GM23338 (cell line): Measurements from ENCODE around the gene SLC1A4. TPM values are rescaled to one million over a fixed set of nuclear protein-coding genes. Genes with fewer than 3 reads are reported as not detected.

Experiments
- ATAC-seq: fragments of 200-7000 bp; cut with Tn5 transposase; 3 replicates; pipeline ENCODE4 v1.9.1; 2020
- DNase-seq: peaks from one replicate; pipeline ENCODE4 v3.0.0-alpha.2; 2015; ENCODE audit warnings: low spot score
- H2AFZ ChIP-seq: fragments of 200-600 bp; sonication (generic); 2 replicates; pipeline ENCODE4 v1.8.0; 2016; ENCODE audit warnings: antibody characterized with exemption, mild to moderate bottlenecking, moderate library complexity
- H3F3A ChIP-seq: fragments of 200-600 bp; sonication (generic); replicated peaks from 2 replicates; pipeline ENCODE4 v1.8.0; 2017; ENCODE audit warnings: antibody characterized with exemption, mixed run types, low read depth
- H3K27ac ChIP-seq: fragments of 200-600 bp; sonication (generic); 2 replicates; pipeline ENCODE4 v1.6.1; 2016; ENCODE audit warnings: low read depth
- H3K27me3 ChIP-seq: fragments of 200-600 bp; sonication (generic); 2 replicates; pipeline ENCODE4 v1.8.0; 2016; ENCODE audit warnings: mild to moderate bottlenecking, mixed run types, moderate library complexity; ENCODE audit not compliant: insufficient read depth
- H3K36me3 ChIP-seq: fragments of 200-600 bp; sonication (generic); 2 replicates; pipeline ENCODE4 v1.8.0; 2016; ENCODE audit warnings: mild to moderate bottlenecking; ENCODE audit not compliant: insufficient read depth
- H3K4me1 ChIP-seq: fragments of 200-600 bp; sonication (generic); 2 replicates; pipeline ENCODE4 v1.8.0; 2016; ENCODE audit warnings: mild to moderate bottlenecking, moderate library complexity; ENCODE audit not compliant: insufficient read depth
- H3K4me2 ChIP-seq: fragments of 200-600 bp; sonication (generic); 2 replicates; pipeline ENCODE4 v1.7.1; 2017; ENCODE audit warnings: mixed run types
- H3K4me3 ChIP-seq: fragments of 200-600 bp; sonication (generic); 2 replicates; pipeline ENCODE4 v1.6.1; 2016; ENCODE audit warnings: mixed run types
- H3K79me2 ChIP-seq: fragments of 200-600 bp; sonication (generic); replicated peaks from 2 replicates; pipeline ENCODE4 v1.8.0; 2017; ENCODE audit warnings: mild to moderate bottlenecking; ENCODE audit not compliant: insufficient read depth
- H3K9me2 ChIP-seq: fragments of 200-600 bp; sonication (generic); 2 replicates; pipeline ENCODE4 v1.8.0; 2017; ENCODE audit not compliant: insufficient read depth
- H4K20me1 ChIP-seq: fragments of 200-600 bp; sonication (generic); replicated peaks from 2 replicates; pipeline ENCODE4 v1.8.0; 2017; ENCODE audit warnings: mild to moderate bottlenecking; ENCODE audit not compliant: insufficient read depth
- H3K27ac Mint-ChIP-seq: 2 replicates; pipeline ENCODE4 v1.8.0; 2020; ENCODE audit warnings: inconsistent platforms, mild to moderate bottlenecking, moderate library complexity, mixed read lengths
- H3K27me3 Mint-ChIP-seq: 3 replicates; pipeline ENCODE4 v1.8.0; 2022; ENCODE audit warnings: low read depth, mild to moderate bottlenecking, moderate library complexity, mixed read lengths, inconsistent platforms; ENCODE audit not compliant: insufficient read depth, poor library complexity
- H3K36me3 Mint-ChIP-seq: 3 replicates; pipeline ENCODE4 v1.8.0; 2021; ENCODE audit warnings: low read depth, mild to moderate bottlenecking, inconsistent platforms, moderate library complexity, mixed read lengths
- H3K4me1 Mint-ChIP-seq: 3 replicates; pipeline ENCODE4 v1.8.0; 2020; ENCODE audit warnings: mild to moderate bottlenecking, inconsistent platforms, mixed read lengths
- H3K4me3 Mint-ChIP-seq: 3 replicates; pipeline ENCODE4 v1.8.0; 2021; ENCODE audit warnings: moderate library complexity, mild to moderate bottlenecking, inconsistent platforms, mixed read lengths
- H3K9me3 Mint-ChIP-seq: 3 replicates; pipeline ENCODE4 v1.8.0; 2020; ENCODE audit warnings: moderate library complexity, mild to moderate bottlenecking, inconsistent platforms, mixed read lengths
- CREB1 ChIP-seq: fragments of 250-450 bp; sonication (Bioruptor Pico); IDR thresholded peaks from 2 replicates; pipeline ENCODE4 v1.5.0; 2020; ENCODE audit warnings: low read depth, mild to moderate bottlenecking, moderate library complexity
- EZH2 ChIP-seq: fragments of 200-600 bp; sonication (generic); IDR thresholded peaks from one replicate; pipeline ENCODE4 v1.8.0; 2017; ENCODE audit warnings: antibody characterized with exemption, mild to moderate bottlenecking, low read depth; ENCODE audit not compliant: unreplicated experiment
- EZH2phosphoT487 ChIP-seq: fragments of 200-600 bp; sonication (generic); IDR thresholded peaks from one replicate; pipeline ENCODE4 v1.8.1; 2018; ENCODE audit warnings: antibody characterized with exemption; ENCODE audit not compliant: unreplicated experiment
- JUNB ChIP-seq: IDR thresholded peaks from one replicate; pipeline ENCODE4 v1.6.1; 2016; ENCODE audit warnings: antibody characterized with exemption; ENCODE audit not compliant: unreplicated experiment
- NANOG ChIP-seq: IDR thresholded peaks from 2 replicates; pipeline ENCODE4 v1.6.1; 2016; ENCODE audit warnings: antibody characterized with exemption, borderline replicate concordance
- POLR2AphosphoS5 ChIP-seq: IDR thresholded peaks from 2 replicates; pipeline ENCODE4 v1.6.1; 2016; ENCODE audit warnings: antibody characterized with exemption, low read depth
- STAT1 ChIP-seq: IDR thresholded peaks from one replicate; pipeline ENCODE4 v1.6.1; 2016; ENCODE audit warnings: antibody characterized with exemption; ENCODE audit not compliant: unreplicated experiment
- ZNF114 ChIP-seq: fragments of 250-450 bp; sonication (Bioruptor Pico); IDR thresholded peaks from 2 replicates; pipeline ENCODE4 v1.5.0; 2020; ENCODE audit warnings: mild to moderate bottlenecking, moderate library complexity
- ZNF331 ChIP-seq: fragments of 250-450 bp; sonication (Bioruptor Pico); IDR thresholded peaks from 2 replicates; pipeline ENCODE4 v1.5.0; 2020; ENCODE audit warnings: low read depth, mild to moderate bottlenecking, moderate library complexity
- polyA plus RNA-seq: library from polyadenylated mRNA; unstranded; fragments of >200 nt; fragmentation: Nextera tagmentation; extraction: Ambion mirVana; gene quantifications from 2 replicates; pipeline ENCODE4 v1.2.1, GENCODE V29; 2016
- total RNA-seq: library from RNA; depleted of rRNA; stranded (reverse); fragments of >200 nt; shearing (Covaris generic); gene quantifications from 2 replicates; pipeline ENCODE4 v1.2.3, GENCODE V29; 2014
- TF ChIP-seq, protein P1 (sequence below): fragments of 250-450 bp; sonication (Bioruptor Pico); IDR thresholded peaks from 2 replicates; pipeline ENCODE4 v1.5.0; 2020; ENCODE audit warnings: mild to moderate bottlenecking, moderate library complexity
- TF ChIP-seq, protein P2 (sequence below), 2 experiments: fragments of 200-600 bp in 1 of 2; sonication (generic) in 1 of 2; conservative IDR thresholded peaks; 2 replicates each; pipeline versions ENCODE4 v1.5.1 to v1.6.1; 2016 to 2017; ENCODE audit warnings: antibody characterized with exemption in 2 of 2, low read depth in 2 of 2, mild to moderate bottlenecking in 2 of 2, moderate library complexity in 1 of 2
- TF ChIP-seq, protein P3 (sequence below): IDR thresholded peaks from 2 replicates; pipeline ENCODE4 v1.6.1; 2016; ENCODE audit warnings: antibody characterized with exemption
- TF ChIP-seq, protein P4 (sequence below): IDR thresholded peaks from one replicate; pipeline ENCODE4 v1.6.1; 2018; ENCODE audit warnings: antibody characterized with exemption; ENCODE audit not compliant: unreplicated experiment

SLC1A4 gene
- total and polyA plus RNA-seq, 2 experiments from 2014 or later: 1.3 to 2.7 TPM

DNA sequence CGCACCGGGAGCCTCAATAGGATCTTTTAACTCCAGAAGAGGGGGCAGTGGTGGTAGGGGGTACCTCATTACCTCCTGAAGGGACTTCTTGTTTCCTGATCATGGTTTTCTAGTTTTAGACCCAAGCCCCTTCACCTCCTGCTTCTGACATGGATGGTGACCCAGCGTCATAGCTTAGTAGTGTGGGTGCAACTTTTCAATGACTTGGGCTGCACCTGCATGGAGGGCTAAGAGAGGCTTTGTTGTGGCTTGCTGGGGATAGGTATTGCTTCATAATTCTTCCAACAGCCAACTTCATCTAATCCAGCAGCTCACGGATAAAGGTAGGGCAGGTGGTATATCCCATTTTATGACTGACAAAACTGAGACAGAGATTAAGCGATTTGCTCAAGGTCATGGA lies 3.0 kb downstream of the SLC1A4 start:
- Histone ChIP-seq H3K36me3 (no peaks in the 10 kb centered on the region), H2AFZ (no peak overlapping the region), H4K20me1 (peaks cover 8% of the 10 kb centered on the region; the same call in 1 of the 2 replicates), H3K4me2 (no peak overlapping the region), H3K4me1 (peaks cover 7% of the 10 kb centered on the region; the same call in 1 of the 2 replicates), H3K9me2 (no peaks in the 10 kb centered on the region), H3K79me2 (no peaks in the 10 kb centered on the region), H3K27ac (no peak overlapping the region), H3F3A (0 out of 2 replicates have a peak, but pooled peaks cover under 1% of the 10 kb centered on the region), H3K4me3 (no peak overlapping the region), H3K27me3 (peaks cover 49% of the 10 kb centered on the region)
- Mint-ChIP-seq H3K27me3 (peaks cover 45% of the 10 kb centered on the region), H3K4me1 (peaks cover 11% of the 10 kb centered on the region), H3K9me3 (peaks cover 2% of the 10 kb centered on the region; the same call in 1 of the 3 replicates), H3K4me3 (no peak overlapping the region), H3K36me3 (peaks cover 7% of the 10 kb centered on the region; the same call in 1 of the 3 replicates), H3K27ac (no peak overlapping the region)
- ATAC-seq (no peak), DNase-seq (no peak)
- no peak for TF ChIP-seq ZNF114 (CRISPR knock-in tag)
- TF ChIP-seq EZH2: no peak
- TF ChIP-seq STAT1: no peak
- TF ChIP-seq, protein P1, sequence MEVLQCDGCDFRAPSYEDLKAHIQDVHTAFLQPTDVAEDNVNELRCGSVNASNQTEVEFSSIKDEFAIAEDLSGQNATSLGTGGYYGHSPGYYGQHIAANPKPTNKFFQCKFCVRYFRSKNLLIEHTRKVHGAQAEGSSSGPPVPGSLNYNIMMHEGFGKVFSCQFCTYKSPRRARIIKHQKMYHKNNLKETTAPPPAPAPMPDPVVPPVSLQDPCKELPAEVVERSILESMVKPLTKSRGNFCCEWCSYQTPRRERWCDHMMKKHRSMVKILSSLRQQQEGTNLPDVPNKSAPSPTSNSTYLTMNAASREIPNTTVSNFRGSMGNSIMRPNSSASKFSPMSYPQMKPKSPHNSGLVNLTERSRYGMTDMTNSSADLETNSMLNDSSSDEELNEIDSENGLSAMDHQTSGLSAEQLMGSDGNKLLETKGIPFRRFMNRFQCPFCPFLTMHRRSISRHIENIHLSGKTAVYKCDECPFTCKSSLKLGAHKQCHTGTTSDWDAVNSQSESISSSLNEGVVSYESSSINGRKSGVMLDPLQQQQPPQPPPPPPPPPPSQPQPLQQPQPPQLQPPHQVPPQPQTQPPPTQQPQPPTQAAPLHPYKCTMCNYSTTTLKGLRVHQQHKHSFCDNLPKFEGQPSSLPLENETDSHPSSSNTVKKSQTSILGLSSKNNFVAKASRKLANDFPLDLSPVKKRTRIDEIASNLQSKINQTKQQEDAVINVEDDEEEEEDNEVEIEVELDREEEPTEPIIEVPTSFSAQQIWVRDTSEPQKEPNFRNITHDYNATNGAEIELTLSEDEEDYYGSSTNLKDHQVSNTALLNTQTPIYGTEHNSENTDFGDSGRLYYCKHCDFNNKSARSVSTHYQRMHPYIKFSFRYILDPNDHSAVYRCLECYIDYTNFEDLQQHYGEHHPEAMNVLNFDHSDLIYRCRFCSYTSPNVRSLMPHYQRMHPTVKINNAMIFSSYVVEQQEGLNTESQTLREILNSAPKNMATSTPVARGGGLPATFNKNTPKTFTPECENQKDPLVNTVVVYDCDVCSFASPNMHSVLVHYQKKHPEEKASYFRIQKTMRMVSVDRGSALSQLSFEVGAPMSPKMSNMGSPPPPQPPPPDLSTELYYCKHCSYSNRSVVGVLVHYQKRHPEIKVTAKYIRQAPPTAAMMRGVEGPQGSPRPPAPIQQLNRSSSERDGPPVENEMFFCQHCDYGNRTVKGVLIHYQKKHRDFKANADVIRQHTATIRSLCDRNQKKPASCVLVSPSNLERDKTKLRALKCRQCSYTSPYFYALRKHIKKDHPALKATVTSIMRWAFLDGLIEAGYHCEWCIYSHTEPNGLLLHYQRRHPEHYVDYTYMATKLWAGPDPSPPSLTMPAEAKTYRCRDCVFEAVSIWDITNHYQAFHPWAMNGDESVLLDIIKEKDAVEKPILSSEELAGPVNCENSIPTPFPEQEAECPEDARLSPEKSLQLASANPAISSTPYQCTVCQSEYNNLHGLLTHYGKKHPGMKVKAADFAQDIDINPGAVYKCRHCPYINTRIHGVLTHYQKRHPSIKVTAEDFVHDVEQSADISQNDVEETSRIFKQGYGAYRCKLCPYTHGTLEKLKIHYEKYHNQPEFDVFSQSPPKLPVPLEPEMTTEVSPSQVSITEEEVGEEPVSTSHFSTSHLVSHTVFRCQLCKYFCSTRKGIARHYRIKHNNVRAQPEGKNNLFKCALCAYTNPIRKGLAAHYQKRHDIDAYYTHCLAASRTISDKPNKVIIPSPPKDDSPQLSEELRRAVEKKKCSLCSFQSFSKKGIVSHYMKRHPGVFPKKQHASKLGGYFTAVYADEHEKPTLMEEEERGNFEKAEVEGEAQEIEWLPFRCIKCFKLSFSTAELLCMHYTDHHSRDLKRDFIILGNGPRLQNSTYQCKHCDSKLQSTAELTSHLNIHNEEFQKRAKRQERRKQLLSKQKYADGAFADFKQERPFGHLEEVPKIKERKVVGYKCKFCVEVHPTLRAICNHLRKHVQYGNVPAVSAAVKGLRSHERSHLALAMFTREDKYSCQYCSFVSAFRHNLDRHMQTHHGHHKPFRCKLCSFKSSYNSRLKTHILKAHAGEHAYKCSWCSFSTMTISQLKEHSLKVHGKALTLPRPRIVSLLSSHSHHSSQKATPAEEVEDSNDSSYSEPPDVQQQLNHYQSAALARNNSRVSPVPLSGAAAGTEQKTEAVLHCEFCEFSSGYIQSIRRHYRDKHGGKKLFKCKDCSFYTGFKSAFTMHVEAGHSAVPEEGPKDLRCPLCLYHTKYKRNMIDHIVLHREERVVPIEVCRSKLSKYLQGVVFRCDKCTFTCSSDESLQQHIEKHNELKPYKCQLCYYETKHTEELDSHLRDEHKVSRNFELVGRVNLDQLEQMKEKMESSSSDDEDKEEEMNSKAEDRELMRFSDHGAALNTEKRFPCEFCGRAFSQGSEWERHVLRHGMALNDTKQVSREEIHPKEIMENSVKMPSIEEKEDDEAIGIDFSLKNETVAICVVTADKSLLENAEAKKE (CRISPR knock-in tag): no peak
- TF ChIP-seq, protein P2, sequence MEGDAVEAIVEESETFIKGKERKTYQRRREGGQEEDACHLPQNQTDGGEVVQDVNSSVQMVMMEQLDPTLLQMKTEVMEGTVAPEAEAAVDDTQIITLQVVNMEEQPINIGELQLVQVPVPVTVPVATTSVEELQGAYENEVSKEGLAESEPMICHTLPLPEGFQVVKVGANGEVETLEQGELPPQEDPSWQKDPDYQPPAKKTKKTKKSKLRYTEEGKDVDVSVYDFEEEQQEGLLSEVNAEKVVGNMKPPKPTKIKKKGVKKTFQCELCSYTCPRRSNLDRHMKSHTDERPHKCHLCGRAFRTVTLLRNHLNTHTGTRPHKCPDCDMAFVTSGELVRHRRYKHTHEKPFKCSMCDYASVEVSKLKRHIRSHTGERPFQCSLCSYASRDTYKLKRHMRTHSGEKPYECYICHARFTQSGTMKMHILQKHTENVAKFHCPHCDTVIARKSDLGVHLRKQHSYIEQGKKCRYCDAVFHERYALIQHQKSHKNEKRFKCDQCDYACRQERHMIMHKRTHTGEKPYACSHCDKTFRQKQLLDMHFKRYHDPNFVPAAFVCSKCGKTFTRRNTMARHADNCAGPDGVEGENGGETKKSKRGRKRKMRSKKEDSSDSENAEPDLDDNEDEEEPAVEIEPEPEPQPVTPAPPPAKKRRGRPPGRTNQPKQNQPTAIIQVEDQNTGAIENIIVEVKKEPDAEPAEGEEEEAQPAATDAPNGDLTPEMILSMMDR (conservative IDR thresholded peaks at IDR 0.05; ENCODE audit: low read depth in 2 of 2): no peak
- TF ChIP-seq, protein P3, sequence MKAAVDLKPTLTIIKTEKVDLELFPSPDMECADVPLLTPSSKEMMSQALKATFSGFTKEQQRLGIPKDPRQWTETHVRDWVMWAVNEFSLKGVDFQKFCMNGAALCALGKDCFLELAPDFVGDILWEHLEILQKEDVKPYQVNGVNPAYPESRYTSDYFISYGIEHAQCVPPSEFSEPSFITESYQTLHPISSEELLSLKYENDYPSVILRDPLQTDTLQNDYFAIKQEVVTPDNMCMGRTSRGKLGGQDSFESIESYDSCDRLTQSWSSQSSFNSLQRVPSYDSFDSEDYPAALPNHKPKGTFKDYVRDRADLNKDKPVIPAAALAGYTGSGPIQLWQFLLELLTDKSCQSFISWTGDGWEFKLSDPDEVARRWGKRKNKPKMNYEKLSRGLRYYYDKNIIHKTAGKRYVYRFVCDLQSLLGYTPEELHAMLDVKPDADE: no peak
- TF ChIP-seq, protein P4, sequence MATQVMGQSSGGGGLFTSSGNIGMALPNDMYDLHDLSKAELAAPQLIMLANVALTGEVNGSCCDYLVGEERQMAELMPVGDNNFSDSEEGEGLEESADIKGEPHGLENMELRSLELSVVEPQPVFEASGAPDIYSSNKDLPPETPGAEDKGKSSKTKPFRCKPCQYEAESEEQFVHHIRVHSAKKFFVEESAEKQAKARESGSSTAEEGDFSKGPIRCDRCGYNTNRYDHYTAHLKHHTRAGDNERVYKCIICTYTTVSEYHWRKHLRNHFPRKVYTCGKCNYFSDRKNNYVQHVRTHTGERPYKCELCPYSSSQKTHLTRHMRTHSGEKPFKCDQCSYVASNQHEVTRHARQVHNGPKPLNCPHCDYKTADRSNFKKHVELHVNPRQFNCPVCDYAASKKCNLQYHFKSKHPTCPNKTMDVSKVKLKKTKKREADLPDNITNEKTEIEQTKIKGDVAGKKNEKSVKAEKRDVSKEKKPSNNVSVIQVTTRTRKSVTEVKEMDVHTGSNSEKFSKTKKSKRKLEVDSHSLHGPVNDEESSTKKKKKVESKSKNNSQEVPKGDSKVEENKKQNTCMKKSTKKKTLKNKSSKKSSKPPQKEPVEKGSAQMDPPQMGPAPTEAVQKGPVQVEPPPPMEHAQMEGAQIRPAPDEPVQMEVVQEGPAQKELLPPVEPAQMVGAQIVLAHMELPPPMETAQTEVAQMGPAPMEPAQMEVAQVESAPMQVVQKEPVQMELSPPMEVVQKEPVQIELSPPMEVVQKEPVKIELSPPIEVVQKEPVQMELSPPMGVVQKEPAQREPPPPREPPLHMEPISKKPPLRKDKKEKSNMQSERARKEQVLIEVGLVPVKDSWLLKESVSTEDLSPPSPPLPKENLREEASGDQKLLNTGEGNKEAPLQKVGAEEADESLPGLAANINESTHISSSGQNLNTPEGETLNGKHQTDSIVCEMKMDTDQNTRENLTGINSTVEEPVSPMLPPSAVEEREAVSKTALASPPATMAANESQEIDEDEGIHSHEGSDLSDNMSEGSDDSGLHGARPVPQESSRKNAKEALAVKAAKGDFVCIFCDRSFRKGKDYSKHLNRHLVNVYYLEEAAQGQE: no peak
- TF ChIP-seq ZNF331 (CRISPR knock-in tag): no peak
- TF ChIP-seq EZH2phosphoT487: no peak
- no peak for TF ChIP-seq CREB1 (CRISPR knock-in tag)
- no peak for TF ChIP-seq POLR2AphosphoS5
- no peak for TF ChIP-seq JUNB
- no peak for TF ChIP-seq NANOG
